GM18519 (cell line): Measurements from ENCODE around the gene LRRC41.

ENCODE experiments used
- ATAC-seq: cut with Tn5 transposase; IDR thresholded peaks from one replicate; pipeline ENCODE4 v1.9.1; 2021; ENCODE audit warnings: mild to moderate bottlenecking, moderate library complexity; ENCODE audit not compliant: unreplicated experiment, low FRiP score

The LRRC41 gene

GRCh38 chr1:46288485-46289133 is 14.8 kb downstream of the LRRC41 start:
- ATAC-seq = no peak

GRCh38 chr1:46285730-46286477 is 17.5 kb downstream of the LRRC41 start:
- no peak for ATAC-seq

- no peak for ATAC-seq
Observed at GRCh38 chr1:46284597-46285564, 18.5 kb downstream of the LRRC41 start.

GRCh38 chr1:46284058-46284457 is 19.4 kb downstream of the LRRC41 start:
- ATAC-seq = no peak

GRCh38 chr1:46281021-46281420 is 22.4 kb downstream of the LRRC41 start:
- ATAC-seq = no peak

GRCh38 chr1:46280092-46280491 is 23.3 kb downstream of the LRRC41 start:
- no peak for ATAC-seq

- ATAC-seq = no peak
Observed at GRCh38 chr1:46278807-46279206, 24.6 kb downstream of the LRRC41 start.

- ATAC-seq = no peak
Observed at GRCh38 chr1:46277658-46278373, 25.6 kb downstream of the LRRC41 start.

- ATAC-seq = no peak
Observed at GRCh38 chr1:46275030-46275337, 28.4 kb downstream of the LRRC41 start.

- ATAC-seq = no peak
Observed at GRCh38 chr1:46274225-46275029, 29.0 kb downstream of the LRRC41 start.

GRCh38 chr1:46268578-46268977 is 34.8 kb downstream of the LRRC41 start:
- ATAC-seq = no peak

GRCh38 chr1:46263146-46263545 is 40.3 kb downstream of the LRRC41 start:
- no peak for ATAC-seq

GRCh38 chr1:46262508-46262907 is 40.9 kb downstream of the LRRC41 start:
- no peak for ATAC-seq

GRCh38 chr1:46256523-46256922 is 46.9 kb downstream of the LRRC41 start:
- ATAC-seq = no peak

- ATAC-seq = no peak
Observed at GRCh38 chr1:46254668-46255067, 48.7 kb downstream of the LRRC41 start.

GRCh38 chr1:46248122-46248920 is 55.1 kb downstream of the LRRC41 start:
- no peak for ATAC-seq

GRCh38 chr1:46247436-46248121 is 55.8 kb downstream of the LRRC41 start, which contains the start of gene RAD54L:
Gene RAD54L, plus strand, starts transcription at chr1:46247763. Its CDS starts 643 bp downstream, at chr1:46248406.
- peak; percentile 71 for ATAC-seq
